VCaP (cell line): ENCODE measurements around the gene BICDL1.
A peak's percentile ranks its signal among the peaks of the same experiment; 100 is the strongest.
"Not testable (repeated sequence)": the region's sequence is repeated elsewhere in the genome, so short reads cannot be mapped to it uniquely, and the experiment has no call there.

ENCODE experiments used
- H3K27ac ChIP-seq: fragments of 450-650 bp; 2 replicates; pipeline ENCODE4 v1.5.1; 2017
- CTCF ChIP-seq: fragments of 450-650 bp; conservative IDR thresholded peaks from 2 replicates; pipeline ENCODE4 v1.5.1; 2017; ENCODE audit warnings: mild to moderate bottlenecking, moderate library complexity

The BICDL1 gene

GRCh38 chr12:120006258-120006975, 17.4 kb downstream of the BICDL1 start:
- no peak overlapping the region for H3K27ac ChIP-seq

GRCh38 chr12:120007272-120007671, 18.2 kb downstream of the BICDL1 start:
- no peak overlapping the region for H3K27ac ChIP-seq
- no peak for TF ChIP-seq CTCF

More at GRCh38 chr12:120006258-120006975, 17.4 kb downstream of the BICDL1 start:
- no peak for TF ChIP-seq CTCF

GRCh38 chr12:120010661-120011230, 21.7 kb downstream of the BICDL1 start:
- TF ChIP-seq CTCF = no peak
- H3K27ac ChIP-seq = peak overlapping the region; percentile 19

GRCh38 chr12:120012067-120012621, 23.1 kb downstream of the BICDL1 start:
- TF ChIP-seq CTCF = no peak
- H3K27ac ChIP-seq = no peak overlapping the region

GRCh38 chr12:120013659-120014380, 24.8 kb downstream of the BICDL1 start:
- no peak overlapping the region for H3K27ac ChIP-seq
- no peak for TF ChIP-seq CTCF

GRCh38 chr12:120014381-120014735, 25.3 kb downstream of the BICDL1 start:
- H3K27ac ChIP-seq = not testable (repeated sequence)

GRCh38 chr12:120015313-120015712, 26.3 kb downstream of the BICDL1 start:
- TF ChIP-seq CTCF = no peak
- no peak overlapping the region for H3K27ac ChIP-seq

- H3K27ac ChIP-seq = not testable (repeated sequence)
These were observed 27.2 kb downstream of the BICDL1 start for GRCh38 chr12:120016199-120016598.
